Esophagus muscularis mucosa (tissue), 4 donors: Measurements from ENCODE around the gene STRN3.
A peak's percentile ranks its signal among the peaks of the same experiment; 100 is the strongest.

Experiments used
- CTCF ChIP-seq, 3 experiments: fragments of 200-600 bp in 2 of 3; fragments of 450-650 bp in 1 of 3; sonication (generic) in 2 of 3; IDR thresholded peaks; one replicate each; pipeline ENCODE4 v1.5.1; 2017 to 2019; ENCODE audit warnings: antibody characterized with exemption in 3 of 3, mild to moderate bottlenecking in 2 of 3, moderate library complexity in 1 of 3
- EP300 ChIP-seq: sonication (generic); formaldehyde crosslinking; IDR thresholded peaks from one replicate; pipeline ENCODE4 v1.6.1; 2017; ENCODE audit warnings: antibody characterized with exemption
- POLR2A ChIP-seq: fragments of 450-650 bp; IDR thresholded peaks from one replicate; pipeline ENCODE4 v1.6.1; 2017; ENCODE audit warnings: antibody characterized with exemption, moderate library complexity, mild to moderate bottlenecking, low read depth
- POLR2AphosphoS5 ChIP-seq, 2 donors: sonication (generic); formaldehyde crosslinking; IDR thresholded peaks; one replicate each; pipeline ENCODE4 v1.6.1; 2017; ENCODE audit warnings: antibody characterized with exemption in 2 of 2

- TF ChIP-seq CTCF (IDR thresholded peaks at IDR 0.05) (no peak), POLR2A (no peak), POLR2AphosphoS5 (IDR thresholded peaks at IDR 0.05) (peak in 1 of 2 donors; percentile 5), EP300 (no peak)
Observed at GRCh38 chr14:30908826-30909225, 117.4 kb downstream of the STRN3 start.
